ENCODE results near the gene RPL12. TPM values are rescaled to one million over a fixed set of nuclear protein-coding genes. Genes with fewer than 3 reads are reported as not detected.

RPL12 gene
- total RNA-seq, 4 donors from 2014 or later = 2,005 to 2,223 (median 2,119) TPM

GRCh38 chr9:127430415-127430814 lies 20.8 kb downstream of the RPL12 start:
- TF ChIP-seq EP300 (IDR thresholded peaks at IDR 0.05) (no peak), CTCF (IDR thresholded peaks at IDR 0.05) (no peak), POLR2A (IDR thresholded peaks at IDR 0.05) (no peak)
- WGBS, 2 donors = 94 to 95% methylated on average over 8 of the region's 8 CpGs
- no peak overlapping the region for H3K27ac ChIP-seq
- H3K27me3 ChIP-seq = no peaks in the 10 kb centered on the region
- peaks cover 0 to 18% (median 3%) of the 10 kb centered on the region in 4 donors for H3K4me1 ChIP-seq
- H3K9me3 ChIP-seq = no peaks in the 10 kb centered on the region
- peaks cover 0 to 80% (median 24%) of the 10 kb centered on the region in 3 donors for H3K36me3 ChIP-seq
- no peak for DNase-seq (ENCODE audit: low spot score in 2 of 2)
- no peak overlapping the region for H3K4me3 ChIP-seq

- DNase-seq (ENCODE audit: low spot score in 2 of 2) = no peak
- Histone ChIP-seq H3K36me3 (peaks cover 0 to 59% (median 9%) of the 10 kb centered on the region in 3 donors), H3K4me1 (peaks cover 0 to 27% (median 11%) of the 10 kb centered on the region in 4 donors), H3K27me3 (no peaks in the 10 kb centered on the region), H3K9me3 (no peaks in the 10 kb centered on the region), H3K27ac (no peak overlapping the region), H3K4me3 (no peak overlapping the region)
- 89 to 91% methylated on average over 3 of the region's 3 CpGs for WGBS, 2 donors
- TF ChIP-seq EP300 (IDR thresholded peaks at IDR 0.05) (no peak), CTCF (IDR thresholded peaks at IDR 0.05) (no peak), POLR2A (IDR thresholded peaks at IDR 0.05) (no peak)
Measured at GRCh38 chr9:127428348-127428747, 22.9 kb downstream of the RPL12 start.

GRCh38 chr9:127426756-127427155 lies 24.4 kb downstream of the RPL12 start:
- TF ChIP-seq CTCF (IDR thresholded peaks at IDR 0.05) = no peak
- no peak for TF ChIP-seq POLR2A (IDR thresholded peaks at IDR 0.05)
- no peak for TF ChIP-seq EP300 (IDR thresholded peaks at IDR 0.05)
- H3K4me1 ChIP-seq = peaks cover 0 to 43% (median 23%) of the 10 kb centered on the region in 4 donors
- WGBS, 2 donors = 92 to 98% methylated on average over 2 of the region's 2 CpGs

GRCh38 chr9:127424676-127424999 lies 26.6 kb downstream of the RPL12 start:
- peak overlapping the region; percentile 70 to 93 (median 84) for H3K27ac ChIP-seq
- peaks cover 0 to 28% (median 9%) of the 10 kb centered on the region in 3 donors for H3K36me3 ChIP-seq
- peak overlapping the region; percentile 64 to 81 (median 71) for H3K4me3 ChIP-seq
- no peak for DNase-seq (ENCODE audit: low spot score in 2 of 2)
- H3K4me1 ChIP-seq = peaks cover 0 to 50% (median 23%) of the 10 kb centered on the region in 4 donors
- no peaks in the 10 kb centered on the region for H3K27me3 ChIP-seq
- 0% methylated on average over 13 of the region's 13 CpGs for WGBS, 2 donors
- no peaks in the 10 kb centered on the region for H3K9me3 ChIP-seq
- TF ChIP-seq EP300 (IDR thresholded peaks at IDR 0.05) = no peak

More at GRCh38 chr9:127426756-127427155, 24.4 kb downstream of the RPL12 start:
- Histone ChIP-seq H3K9me3 (no peaks in the 10 kb centered on the region), H3K27me3 (no peaks in the 10 kb centered on the region), H3K4me3 (no peak overlapping the region), H3K36me3 (peaks cover 0 to 48% (median 9%) of the 10 kb centered on the region in 3 donors), H3K27ac (no peak overlapping the region)
- no peak for DNase-seq (ENCODE audit: low spot score in 2 of 2)

GRCh38 chr9:127423934-127424675 lies 27.1 kb downstream of the RPL12 start, which contains the start of gene ZNF79:
Gene ZNF79, plus strand, starts transcription at chr9:127424382. Its CDS starts 406 bp downstream, at chr9:127424788.
- Histone ChIP-seq H3K4me1 (peaks cover 0 to 50% (median 23%) of the 10 kb centered on the region in 4 donors), H3K4me3 (peak within 1 kb of the TSS; percentile 64 to 81 (median 71)), H3K9me3 (no peaks in the 10 kb centered on the region), H3K27me3 (no peaks in the 10 kb centered on the region), H3K36me3 (peaks cover 0 to 24% (median 6%) of the 10 kb centered on the region in 3 donors), H3K27ac (peak within 1 kb of the TSS; percentile 70 to 93 (median 84))
- peak; percentile 8 to 58 for TF ChIP-seq POLR2A (IDR thresholded peaks at IDR 0.05)
- peak in 2 of 5 experiments; percentile 4 to 47 for TF ChIP-seq CTCF (IDR thresholded peaks at IDR 0.05)
- peak; percentile 88 to 93 for TF ChIP-seq EP300 (IDR thresholded peaks at IDR 0.05)
- peak; percentile 86 to 91 for DNase-seq (ENCODE audit: low spot score in 2 of 2)
- 0 to 1% methylated on average over 31 to 50 of the region's 54 CpGs for WGBS, 2 donors

Data from tibial nerve (tissue), 4 donors.